Measurements from ENCODE around the gene CXCL5. TPM values are rescaled to one million over a fixed set of nuclear protein-coding genes. Genes with fewer than 3 reads are reported as not detected.

CXCL5 gene
- total and polyA plus RNA-seq, 4 donors: 0.03 to 0.33 (median 0.14) TPM; not detected in 1

GRCh38 chr4:74038086-74038424 is 39.6 kb upstream of the CXCL5 start:
- Histone ChIP-seq H3K4me1 (ENCODE audit: control insufficient read depth in 4 of 4, insufficient read depth in 4 of 4, low read length in 3 of 4) (peaks cover 0 to 14% (median 3%) of the 10 kb centered on the region in 4 donors), H3K36me3 (ENCODE audit: control insufficient read depth in 4 of 4, insufficient read depth in 3 of 4, low read depth in 1 of 4, low read length in 3 of 4) (no peaks in the 10 kb centered on the region), H3K9ac (ENCODE audit: low read depth in 1 of 2, low read length in 2 of 2) (peak overlapping the region; percentile 57 to 79), H3K27me3 (ENCODE audit: control insufficient read depth in 4 of 4, insufficient read depth in 4 of 4, low read length in 3 of 4) (no peaks in the 10 kb centered on the region), H3K9me3 (ENCODE audit: control insufficient read depth in 4 of 4, low read length in 3 of 4) (no peaks in the 10 kb centered on the region), H3K4me3 (ENCODE audit: low read depth in 1 of 3, low read length in 3 of 3) (peak overlapping the region; percentile 88 to 98 (median 90)), H3K27ac (ENCODE audit: low read depth in 1 of 2, low read length in 2 of 2) (peak overlapping the region in 1 of 2 donors; percentile 51)
- WGBS: 7% methylated on average over 17 of the region's 17 CpGs
- no peak for DNase-seq (ENCODE audit: low spot score)
- TF ChIP-seq, protein P1, sequence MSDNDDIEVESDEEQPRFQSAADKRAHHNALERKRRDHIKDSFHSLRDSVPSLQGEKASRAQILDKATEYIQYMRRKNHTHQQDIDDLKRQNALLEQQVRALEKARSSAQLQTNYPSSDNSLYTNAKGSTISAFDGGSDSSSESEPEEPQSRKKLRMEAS (IDR thresholded peaks at IDR 0.05): no peak
- TF ChIP-seq JUND (IDR thresholded peaks at IDR 0.05): no peak
- TF ChIP-seq, protein P2, sequence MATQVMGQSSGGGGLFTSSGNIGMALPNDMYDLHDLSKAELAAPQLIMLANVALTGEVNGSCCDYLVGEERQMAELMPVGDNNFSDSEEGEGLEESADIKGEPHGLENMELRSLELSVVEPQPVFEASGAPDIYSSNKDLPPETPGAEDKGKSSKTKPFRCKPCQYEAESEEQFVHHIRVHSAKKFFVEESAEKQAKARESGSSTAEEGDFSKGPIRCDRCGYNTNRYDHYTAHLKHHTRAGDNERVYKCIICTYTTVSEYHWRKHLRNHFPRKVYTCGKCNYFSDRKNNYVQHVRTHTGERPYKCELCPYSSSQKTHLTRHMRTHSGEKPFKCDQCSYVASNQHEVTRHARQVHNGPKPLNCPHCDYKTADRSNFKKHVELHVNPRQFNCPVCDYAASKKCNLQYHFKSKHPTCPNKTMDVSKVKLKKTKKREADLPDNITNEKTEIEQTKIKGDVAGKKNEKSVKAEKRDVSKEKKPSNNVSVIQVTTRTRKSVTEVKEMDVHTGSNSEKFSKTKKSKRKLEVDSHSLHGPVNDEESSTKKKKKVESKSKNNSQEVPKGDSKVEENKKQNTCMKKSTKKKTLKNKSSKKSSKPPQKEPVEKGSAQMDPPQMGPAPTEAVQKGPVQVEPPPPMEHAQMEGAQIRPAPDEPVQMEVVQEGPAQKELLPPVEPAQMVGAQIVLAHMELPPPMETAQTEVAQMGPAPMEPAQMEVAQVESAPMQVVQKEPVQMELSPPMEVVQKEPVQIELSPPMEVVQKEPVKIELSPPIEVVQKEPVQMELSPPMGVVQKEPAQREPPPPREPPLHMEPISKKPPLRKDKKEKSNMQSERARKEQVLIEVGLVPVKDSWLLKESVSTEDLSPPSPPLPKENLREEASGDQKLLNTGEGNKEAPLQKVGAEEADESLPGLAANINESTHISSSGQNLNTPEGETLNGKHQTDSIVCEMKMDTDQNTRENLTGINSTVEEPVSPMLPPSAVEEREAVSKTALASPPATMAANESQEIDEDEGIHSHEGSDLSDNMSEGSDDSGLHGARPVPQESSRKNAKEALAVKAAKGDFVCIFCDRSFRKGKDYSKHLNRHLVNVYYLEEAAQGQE (IDR thresholded peaks at IDR 0.05): no peak

DNA sequence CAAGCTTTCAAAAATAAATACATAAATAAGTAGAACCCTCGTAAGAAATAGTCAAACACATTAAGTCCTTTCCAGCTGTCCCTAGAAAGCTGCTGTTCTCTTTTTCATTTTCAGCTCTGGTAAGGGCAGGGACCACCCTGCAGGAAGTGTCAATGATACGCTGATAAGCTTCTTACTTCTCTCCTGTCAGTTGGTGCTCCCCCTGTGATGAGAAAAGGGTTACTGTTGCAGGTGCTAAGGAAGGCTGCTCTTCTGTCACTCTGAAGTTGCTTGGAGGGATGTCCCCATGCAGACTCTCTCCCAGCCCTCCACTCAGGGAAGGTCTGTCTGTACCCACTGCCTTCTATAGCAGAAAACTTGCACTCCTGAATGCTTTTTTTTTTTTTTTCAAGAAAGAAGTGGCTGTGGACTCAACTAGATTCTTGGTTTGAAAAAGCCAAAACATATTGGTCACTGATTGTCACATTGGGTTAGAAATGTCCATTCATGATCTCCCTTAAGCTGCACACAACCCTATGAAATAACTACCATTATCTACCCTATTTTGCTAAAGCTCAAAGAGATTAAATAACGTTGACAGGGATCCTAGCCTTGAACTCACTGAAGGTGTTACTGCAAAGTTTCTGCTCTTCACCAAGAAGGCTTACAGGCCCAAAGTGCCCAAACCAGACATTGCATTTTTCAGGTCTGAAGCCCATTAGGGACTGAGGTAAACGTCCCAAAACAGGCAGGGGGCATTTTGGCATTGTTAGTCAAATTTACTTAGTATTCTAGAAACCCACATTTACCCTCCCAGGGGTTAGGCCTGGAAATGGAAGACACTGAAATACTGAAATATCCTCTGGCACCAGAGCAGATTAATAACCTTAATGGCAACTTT is 38.8 kb upstream of the CXCL5 start:
- TF ChIP-seq YY1 (IDR thresholded peaks at IDR 0.05) (no peak), FOXA1 (IDR thresholded peaks at IDR 0.05) (no peak), RXRA (IDR thresholded peaks at IDR 0.05) (no peak)
- TF ChIP-seq, protein P3, sequence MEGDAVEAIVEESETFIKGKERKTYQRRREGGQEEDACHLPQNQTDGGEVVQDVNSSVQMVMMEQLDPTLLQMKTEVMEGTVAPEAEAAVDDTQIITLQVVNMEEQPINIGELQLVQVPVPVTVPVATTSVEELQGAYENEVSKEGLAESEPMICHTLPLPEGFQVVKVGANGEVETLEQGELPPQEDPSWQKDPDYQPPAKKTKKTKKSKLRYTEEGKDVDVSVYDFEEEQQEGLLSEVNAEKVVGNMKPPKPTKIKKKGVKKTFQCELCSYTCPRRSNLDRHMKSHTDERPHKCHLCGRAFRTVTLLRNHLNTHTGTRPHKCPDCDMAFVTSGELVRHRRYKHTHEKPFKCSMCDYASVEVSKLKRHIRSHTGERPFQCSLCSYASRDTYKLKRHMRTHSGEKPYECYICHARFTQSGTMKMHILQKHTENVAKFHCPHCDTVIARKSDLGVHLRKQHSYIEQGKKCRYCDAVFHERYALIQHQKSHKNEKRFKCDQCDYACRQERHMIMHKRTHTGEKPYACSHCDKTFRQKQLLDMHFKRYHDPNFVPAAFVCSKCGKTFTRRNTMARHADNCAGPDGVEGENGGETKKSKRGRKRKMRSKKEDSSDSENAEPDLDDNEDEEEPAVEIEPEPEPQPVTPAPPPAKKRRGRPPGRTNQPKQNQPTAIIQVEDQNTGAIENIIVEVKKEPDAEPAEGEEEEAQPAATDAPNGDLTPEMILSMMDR (IDR thresholded peaks at IDR 0.05; ENCODE audit: low read depth, low read length, missing input control): no peak
- TF ChIP-seq, protein P2 (IDR thresholded peaks at IDR 0.05): no peak
- Histone ChIP-seq H3K36me3 (ENCODE audit: control insufficient read depth in 4 of 4, insufficient read depth in 3 of 4, low read depth in 1 of 4, low read length in 3 of 4) (no peaks in the 10 kb centered on the region), H3K4me1 (ENCODE audit: control insufficient read depth in 4 of 4, insufficient read depth in 4 of 4, low read length in 3 of 4) (peaks cover 0 to 14% (median 3%) of the 10 kb centered on the region in 4 donors), H3K27ac (ENCODE audit: low read depth in 1 of 2, low read length in 2 of 2) (no peak overlapping the region), H3K9ac (ENCODE audit: low read depth in 1 of 2, low read length in 2 of 2) (peak overlapping the region in 1 of 2 donors; percentile 79), H3K9me3 (ENCODE audit: control insufficient read depth in 4 of 4, low read length in 3 of 4) (no peaks in the 10 kb centered on the region), H3K4me3 (ENCODE audit: low read depth in 1 of 3, low read length in 3 of 3) (peak overlapping the region in 2 of 3 donors; percentile 90 to 98), H3K27me3 (ENCODE audit: control insufficient read depth in 4 of 4, insufficient read depth in 4 of 4, low read length in 3 of 4) (no peaks in the 10 kb centered on the region)
- DNase-seq (ENCODE audit: low spot score): no peak
- 58% methylated on average over 4 of the region's 4 CpGs for WGBS
